ENCODE measurements around the gene EP400.
A peak's percentile ranks its signal among the peaks of the same experiment; 100 is the strongest.

EP400 gene

GRCh38 chr12:131922772-131923171 lies 27.0 kb upstream of the EP400 start:
- no peaks in the 10 kb centered on the region for H3K9me3 ChIP-seq (ENCODE audit: control insufficient read depth, insufficient read depth, low read length)
- peaks cover 29% of the 10 kb centered on the region; the same call in 1 of the 2 replicates for H4K20me1 ChIP-seq (ENCODE audit: control insufficient read depth, insufficient read depth, low read depth, low read length)
- H3K36me3 ChIP-seq (ENCODE audit: control insufficient read depth, low read length) = no peaks in the 10 kb centered on the region
- H3K9me2 ChIP-seq (replicated peaks; ENCODE audit: control insufficient read depth, low read length) = no peaks in the 10 kb centered on the region
- H3K4me1 ChIP-seq (ENCODE audit: control insufficient read depth, low read length) = peaks cover 29% of the 10 kb centered on the region
- no peak overlapping the region for H3K27ac ChIP-seq (ENCODE audit: low read depth, low read length)
- no peaks in the 10 kb centered on the region for H3K79me2 ChIP-seq (ENCODE audit: control insufficient read depth, low read length)
- H3K27me3 ChIP-seq (ENCODE audit: control insufficient read depth, low read length) = peaks cover 32% of the 10 kb centered on the region
- no peak overlapping the region for H3K4me3 ChIP-seq (ENCODE audit: low read length)
- H3F3A ChIP-seq (ENCODE audit: control insufficient read depth, insufficient read depth) = peaks cover 11% of the 10 kb centered on the region
- TF ChIP-seq CTCF (IDR thresholded peaks at IDR 0.05; ENCODE audit: low read depth, low read length, poor library complexity, severe bottlenecking) = no peak
- TF ChIP-seq EZH2phosphoT487 (IDR thresholded peaks at IDR 0.05; ENCODE audit: borderline replicate concordance, low read length) = no peak
- peak overlapping the region; percentile 55 for H3K4me2 ChIP-seq (ENCODE audit: low read length)

DNA sequence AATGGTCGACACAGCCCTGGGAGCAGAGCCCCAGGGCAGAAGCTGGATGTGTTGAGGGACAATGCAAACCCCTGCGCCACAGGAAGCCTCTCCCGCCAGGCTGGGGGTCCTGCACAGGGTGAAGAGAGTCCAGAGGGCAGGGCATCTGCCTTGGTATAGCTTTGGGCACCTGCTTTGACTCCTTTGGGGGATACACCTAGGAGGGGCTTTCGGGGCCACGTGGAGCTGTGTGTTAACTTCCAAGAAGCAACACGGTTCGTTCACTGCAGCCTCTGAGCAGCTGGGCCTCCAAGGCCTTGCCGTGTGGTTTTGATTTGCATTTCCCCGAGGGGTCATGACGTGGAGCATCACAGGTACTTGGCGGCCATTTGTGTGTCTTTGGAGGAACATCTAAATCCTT lies 26.5 kb upstream of the EP400 start:
- peaks cover 32% of the 10 kb centered on the region for H3K4me1 ChIP-seq (ENCODE audit: control insufficient read depth, low read length)
- H3K27me3 ChIP-seq (ENCODE audit: control insufficient read depth, low read length) = peaks cover 35% of the 10 kb centered on the region
- peak overlapping the region; percentile 55 for H3K4me2 ChIP-seq (ENCODE audit: low read length)
- no peaks in the 10 kb centered on the region for H3K79me2 ChIP-seq (ENCODE audit: control insufficient read depth, low read length)
- no peak overlapping the region for H3K27ac ChIP-seq (ENCODE audit: low read depth, low read length)
- no peaks in the 10 kb centered on the region for H3K9me3 ChIP-seq (ENCODE audit: control insufficient read depth, insufficient read depth, low read length)
- H3K36me3 ChIP-seq (ENCODE audit: control insufficient read depth, low read length) = no peaks in the 10 kb centered on the region
- H3K4me3 ChIP-seq (ENCODE audit: low read length) = peak overlapping the region; percentile 29; the same call in 1 of the 2 replicates
- no peaks in the 10 kb centered on the region for H3K9me2 ChIP-seq (replicated peaks; ENCODE audit: control insufficient read depth, low read length)
- peaks cover 29% of the 10 kb centered on the region; the same call in 1 of the 2 replicates for H4K20me1 ChIP-seq (ENCODE audit: control insufficient read depth, insufficient read depth, low read depth, low read length)
- peaks cover 11% of the 10 kb centered on the region for H3F3A ChIP-seq (ENCODE audit: control insufficient read depth, insufficient read depth)
- TF ChIP-seq CTCF (IDR thresholded peaks at IDR 0.05; ENCODE audit: low read depth, low read length, poor library complexity, severe bottlenecking) (no peak), EZH2phosphoT487 (IDR thresholded peaks at IDR 0.05; ENCODE audit: borderline replicate concordance, low read length) (no peak)

DNA sequence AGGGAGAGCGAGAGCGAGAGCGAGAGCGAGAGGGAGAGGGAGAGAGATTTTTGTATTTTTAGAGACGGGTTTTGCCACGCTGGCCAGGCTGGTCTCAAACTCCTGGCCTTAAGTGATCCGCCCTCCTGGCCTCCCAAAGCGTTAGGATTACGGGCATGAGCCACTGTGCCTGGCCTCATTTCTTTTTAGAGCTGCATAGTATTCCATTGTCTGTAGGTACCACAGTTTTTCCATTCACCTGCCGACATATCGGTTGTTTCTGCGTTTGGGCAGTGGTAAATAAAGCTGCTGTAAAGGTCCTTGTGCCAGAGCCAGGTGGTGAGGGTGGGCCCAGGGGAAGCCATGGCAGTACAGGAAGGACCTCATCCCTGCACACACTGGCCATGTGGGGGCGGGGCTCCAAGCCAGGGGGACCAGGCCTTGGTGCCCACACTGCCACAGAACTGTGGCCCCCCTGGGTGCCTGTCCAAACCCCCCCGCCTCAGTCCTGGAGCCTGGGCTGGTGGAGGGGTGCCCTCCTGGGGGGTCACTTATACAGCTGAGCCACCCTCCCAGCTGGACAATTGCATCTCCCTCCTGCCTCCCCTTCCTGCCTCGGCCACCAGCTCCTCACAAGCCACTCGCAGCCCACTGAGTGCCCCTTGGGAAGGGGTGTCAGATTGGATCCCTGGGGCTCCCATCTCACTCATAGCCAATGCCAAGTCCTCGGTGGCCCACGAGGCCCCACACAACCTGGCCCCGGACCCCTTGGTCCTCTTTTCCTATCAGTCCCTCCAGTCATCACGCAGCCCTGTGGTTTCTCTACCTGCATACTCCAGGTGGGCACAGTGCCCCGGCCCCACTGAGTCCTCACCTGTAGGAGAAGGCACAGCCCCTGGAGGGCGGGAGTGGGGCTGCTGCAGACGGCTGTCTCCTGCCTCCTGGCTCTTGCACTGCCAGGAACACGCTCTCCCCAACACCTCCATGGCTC lies 22.3 kb upstream of the EP400 start:
- no peaks in the 10 kb centered on the region for H3K9me2 ChIP-seq (replicated peaks; ENCODE audit: control insufficient read depth, low read length)
- no peak overlapping the region for H3K4me2 ChIP-seq (ENCODE audit: low read length)
- H3K27ac ChIP-seq (ENCODE audit: low read depth, low read length) = no peak overlapping the region
- H3K79me2 ChIP-seq (ENCODE audit: control insufficient read depth, low read length) = peaks cover 32% of the 10 kb centered on the region
- H3K4me3 ChIP-seq (ENCODE audit: low read length) = no peak overlapping the region
- H3K4me1 ChIP-seq (ENCODE audit: control insufficient read depth, low read length) = peaks cover 47% of the 10 kb centered on the region
- peaks cover 26% of the 10 kb centered on the region for H3K27me3 ChIP-seq (ENCODE audit: control insufficient read depth, low read length)
- H4K20me1 ChIP-seq (ENCODE audit: control insufficient read depth, insufficient read depth, low read depth, low read length) = peaks cover 26% of the 10 kb centered on the region; the same call in 1 of the 2 replicates
- peaks cover 24% of the 10 kb centered on the region for H3K36me3 ChIP-seq (ENCODE audit: control insufficient read depth, low read length)
- H3K9me3 ChIP-seq (ENCODE audit: control insufficient read depth, insufficient read depth, low read length) = no peaks in the 10 kb centered on the region
- H3F3A ChIP-seq (ENCODE audit: control insufficient read depth, insufficient read depth) = peaks cover 11% of the 10 kb centered on the region
- TF ChIP-seq CTCF (IDR thresholded peaks at IDR 0.05; ENCODE audit: low read depth, low read length, poor library complexity, severe bottlenecking) (no peak), EZH2phosphoT487 (IDR thresholded peaks at IDR 0.05; ENCODE audit: borderline replicate concordance, low read length) (no peak)
